ENCODE measurements around the gene RSPH3. TPM values are rescaled to one million over a fixed set of nuclear protein-coding genes. Genes with fewer than 3 reads are reported as not detected.

Gene RSPH3
- total and polyA plus RNA-seq, 2 of the 13 experiments (the other 11 are each of a cell fraction or from before 2014, with no cell fraction given) = 1.3 to 3.5 TPM

DNA sequence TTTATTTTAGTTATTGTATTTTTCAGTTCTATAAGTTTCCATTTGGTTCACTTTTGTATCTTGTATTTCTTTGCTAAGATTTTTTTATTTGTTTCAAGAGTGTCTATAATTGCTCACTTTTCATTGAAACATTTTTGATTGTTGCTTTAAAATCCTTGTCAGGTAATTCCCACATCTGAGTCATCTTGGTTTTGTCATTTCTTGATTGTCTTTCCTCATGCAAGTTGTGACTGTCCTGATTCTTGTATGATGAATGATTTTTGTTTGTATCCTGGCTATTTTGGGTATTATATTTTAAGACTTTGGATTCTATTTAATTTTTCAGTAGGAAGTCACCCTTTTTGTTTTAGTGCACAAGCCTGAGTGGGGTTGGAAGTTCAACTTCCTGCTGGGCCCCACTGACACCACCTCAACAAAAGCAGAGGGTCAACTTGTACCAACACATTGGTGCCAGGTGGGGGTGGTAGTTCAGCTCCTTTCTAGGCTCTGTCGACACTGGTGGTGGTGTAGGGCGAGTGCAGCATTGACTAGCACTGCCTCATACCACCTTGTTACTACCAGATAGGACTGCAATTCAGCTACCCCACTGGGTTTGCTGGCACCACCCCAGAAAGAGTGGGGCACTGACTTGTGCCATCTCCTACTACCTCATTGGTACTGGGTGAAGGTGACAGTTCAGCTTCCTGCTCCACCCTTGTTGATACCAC lies 8.8 kb downstream of the RSPH3 start:
- Histone ChIP-seq H3K36me3 (replicated peaks in 1 of 2; ENCODE audit: control insufficient read depth in 1 of 2, insufficient read depth in 2 of 2, low read length in 2 of 2) (no peaks in the 10 kb centered on the region; a peak in 1 of 5 replicates), H3K4me1 (ENCODE audit: insufficient read depth, low read length) (no peaks in the 10 kb centered on the region), H3K9ac (ENCODE audit: insufficient read depth, low read depth, low read length) (no peak overlapping the region), H3K4me3 (replicated peaks in 1 of 3; ENCODE audit: insufficient read depth in 1 of 3, low read depth in 2 of 3, low read length in 3 of 3) (no peak overlapping the region), H2AFZ (ENCODE audit: low read length) (no peak overlapping the region), H3K27ac (ENCODE audit: extremely low read length, insufficient read depth, low read length) (no peak overlapping the region), H3K9me3 (ENCODE audit: low read length) (no peaks in the 10 kb centered on the region), H3K4me2 (ENCODE audit: low read depth, low read length) (no peak overlapping the region), H4K20me1 (ENCODE audit: insufficient read depth, low read length) (no peaks in the 10 kb centered on the region), H3K79me2 (ENCODE audit: insufficient read depth, low read length) (no peaks in the 10 kb centered on the region), H3K27me3 (ENCODE audit: control insufficient read depth in 1 of 2, insufficient read depth in 2 of 2, low read length in 2 of 2) (no peaks in the 10 kb centered on the region)
- WGBS (ENCODE audit: low lambda C conversion rate) = 83% methylated on average over 2 of the region's 2 CpGs
- in situ Hi-C loops (cut with HindIII; ENCODE audit: extremely low pct_ligation_motif_present, low pct_unique_long_range_greater_than_20kb) (no loop called here), intact Hi-C loops (cut with micrococcal nuclease; ENCODE audit: unreplicated experiment) (no loop called here)
- no TSS peak for BruUV-seq (replicated peaks)
- TF ChIP-seq CEBPZ (IDR thresholded peaks at IDR 0.05; ENCODE audit: low read length) = no peak
- no peak for TF ChIP-seq TRIM24 (CRISPR knock-in tag; IDR thresholded peaks at IDR 0.05)
- TF ChIP-seq SP2 (CRISPR knock-in tag; IDR thresholded peaks at IDR 0.05) = no peak
- no peak for TF ChIP-seq PRDM4 (CRISPR knock-in tag; IDR thresholded peaks at IDR 0.05; ENCODE audit: borderline replicate concordance)
- no peak for TF ChIP-seq POGZ (CRISPR knock-in tag; IDR thresholded peaks at IDR 0.05)
- TF ChIP-seq ZNF766 (CRISPR knock-in tag; IDR thresholded peaks at IDR 0.05; ENCODE audit: borderline replicate concordance) = no peak
- TF ChIP-seq, protein P1, sequence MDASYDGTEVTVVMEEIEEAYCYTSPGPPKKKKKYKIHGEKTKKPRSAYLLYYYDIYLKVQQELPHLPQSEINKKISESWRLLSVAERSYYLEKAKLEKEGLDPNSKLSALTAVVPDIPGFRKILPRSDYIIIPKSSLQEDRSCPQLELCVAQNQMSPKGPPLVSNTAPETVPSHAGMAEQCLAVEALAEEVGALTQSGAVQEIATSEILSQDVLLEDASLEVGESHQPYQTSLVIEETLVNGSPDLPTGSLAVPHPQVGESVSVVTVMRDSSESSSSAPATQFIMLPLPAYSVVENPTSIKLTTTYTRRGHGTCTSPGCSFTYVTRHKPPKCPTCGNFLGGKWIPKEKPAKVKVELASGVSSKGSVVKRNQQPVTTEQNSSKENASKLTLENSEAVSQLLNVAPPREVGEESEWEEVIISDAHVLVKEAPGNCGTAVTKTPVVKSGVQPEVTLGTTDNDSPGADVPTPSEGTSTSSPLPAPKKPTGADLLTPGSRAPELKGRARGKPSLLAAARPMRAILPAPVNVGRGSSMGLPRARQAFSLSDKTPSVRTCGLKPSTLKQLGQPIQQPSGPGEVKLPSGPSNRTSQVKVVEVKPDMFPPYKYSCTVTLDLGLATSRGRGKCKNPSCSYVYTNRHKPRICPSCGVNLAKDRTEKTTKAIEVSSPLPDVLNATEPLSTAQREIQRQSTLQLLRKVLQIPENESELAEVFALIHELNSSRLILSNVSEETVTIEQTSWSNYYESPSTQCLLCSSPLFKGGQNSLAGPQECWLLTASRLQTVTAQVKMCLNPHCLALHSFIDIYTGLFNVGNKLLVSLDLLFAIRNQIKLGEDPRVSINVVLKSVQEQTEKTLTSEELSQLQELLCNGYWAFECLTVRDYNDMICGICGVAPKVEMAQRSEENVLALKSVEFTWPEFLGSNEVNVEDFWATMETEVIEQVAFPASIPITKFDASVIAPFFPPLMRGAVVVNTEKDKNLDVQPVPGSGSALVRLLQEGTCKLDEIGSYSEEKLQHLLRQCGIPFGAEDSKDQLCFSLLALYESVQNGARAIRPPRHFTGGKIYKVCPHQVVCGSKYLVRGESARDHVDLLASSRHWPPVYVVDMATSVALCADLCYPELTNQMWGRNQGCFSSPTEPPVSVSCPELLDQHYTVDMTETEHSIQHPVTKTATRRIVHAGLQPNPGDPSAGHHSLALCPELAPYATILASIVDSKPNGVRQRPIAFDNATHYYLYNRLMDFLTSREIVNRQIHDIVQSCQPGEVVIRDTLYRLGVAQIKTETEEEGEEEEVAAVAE (CRISPR knock-in tag; IDR thresholded peaks at IDR 0.05; ENCODE audit: borderline replicate concordance) = no peak
- TF ChIP-seq HNRNPUL1 (IDR thresholded peaks at IDR 0.05; ENCODE audit: low read depth, low read length) = no peak
- TF ChIP-seq TBL1XR1 (IDR thresholded peaks at IDR 0.05; ENCODE audit: borderline replicate concordance, low read length, partially characterized antibody) = no peak
- no peak for TF ChIP-seq ZNF850 (CRISPR knock-in tag; conservative IDR thresholded peaks at IDR 0.05)
- TF ChIP-seq ZNF337 (CRISPR knock-in tag; IDR thresholded peaks at IDR 0.05; ENCODE audit: borderline replicate concordance, low read depth) = no peak
- CTCF ChIA-PET (ENCODE audit: low intra/inter-chr PET ratio, low total read pairs) = no interaction called here
- DNase-seq (ENCODE audit: low spot score) (no peak), ATAC-seq (peak; percentile 46; the same call in 2 of the 3 replicates), FAIRE-seq (no peak)
- POLR2A ChIA-PET = no interaction called here
